H1 (cell line): ENCODE measurements around the gene APOL2. TPM values are rescaled to one million over a fixed set of nuclear protein-coding genes. Genes with fewer than 3 reads are reported as not detected.

Experiments
- FOSL1 ChIP-seq: IDR thresholded peaks from 2 replicates; pipeline ENCODE4 v1.6.1; 2011; ENCODE audit warnings: mild to moderate bottlenecking, low read depth, low read length, moderate library complexity; ENCODE audit not compliant: insufficient read depth
- SP1 ChIP-seq: IDR thresholded peaks from 2 replicates; pipeline ENCODE4 v1.6.1; 2011; ENCODE audit warnings: low read depth, low read length
- polyA plus RNA-seq, 7 experiments: library from polyadenylated mRNA; depleted of rRNA in 3 of 7; stranded (reverse) in 5 of 7; unstranded in 2 of 7; fragments of >200 nt in 5 of 7; fragments of 200-250 nt in 2 of 7; gene quantifications; 1 replicate in 5 of 7; 2 replicates in 1 of 7; 4 replicates in 1 of 7; pipeline versions ENCODE4 v1.2.1 to v1.2.3, GENCODE V29; 2011 to 2013; ENCODE audit warnings: missing spikeins in 2 of 7, mixed read lengths in 2 of 7
- total RNA-seq: library from RNA; stranded (reverse); fragmentation: NEBNext Ultra II Directional; extraction: Animal tissue kit (Norgen Biotek cat#: 25700); gene quantifications from 2 replicates; pipeline ENCODE4 v1.2.1, GENCODE V29; 2021

The APOL2 gene
- total and polyA plus RNA-seq, 2 of the 8 experiments (the other 6 are each of a cell fraction or from before 2014, with no cell fraction given) = 8.1 to 11.0 TPM

- TF ChIP-seq FOSL1 (no peak), SP1 (no peak)
- TF ChIP-seq, all 59 proteins: peak for 0
Observed at GRCh38 chr22:36257948-36258670, 18.8 kb upstream of the APOL2 start (continued).
